Measurements from ENCODE around the gene ZC3HAV1L.
A peak's percentile ranks its signal among the peaks of the same experiment; 100 is the strongest.

ZC3HAV1L gene

DNA sequence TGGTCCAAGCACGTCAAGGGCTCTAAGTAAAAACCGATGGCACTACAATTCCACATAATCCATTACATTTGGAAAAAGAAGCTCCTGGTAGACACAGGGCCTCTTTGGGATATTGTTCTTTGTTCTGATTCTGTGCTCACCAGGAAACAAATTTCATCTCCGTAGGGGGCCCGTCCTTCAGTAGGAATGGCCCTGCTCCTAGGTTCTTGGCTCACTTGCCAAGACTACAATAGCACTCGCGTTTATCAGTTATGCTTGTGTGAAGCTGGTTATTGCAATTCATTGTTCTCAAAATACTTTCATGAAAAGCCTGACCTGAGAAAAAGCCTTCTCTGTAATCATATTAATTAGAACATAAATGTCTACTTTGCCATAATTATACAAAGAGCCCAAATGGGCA, 10.3 kb upstream of the ZC3HAV1L start:
- peaks cover 78% of the 10 kb centered on the region for H3K36me3 Mint-ChIP-seq
- H3K4me1 Mint-ChIP-seq, result peaks cover 83% of the 10 kb centered on the region
- DNase-seq, result no peak
- no peaks in the 10 kb centered on the region for H3K27me3 Mint-ChIP-seq
- peak overlapping the region; percentile 87 for H3K27ac Mint-ChIP-seq
- H3K4me3 Mint-ChIP-seq, result no peak overlapping the region
- no peaks in the 10 kb centered on the region for H3K9me3 Mint-ChIP-seq
- CTCF ChIA-PET, result interaction anchor here (0.6 to 1.7 kb wide), 5 partner anchors 9 to 160 kb away, joined by 3 to 4 read pairs (median 4); no protein-coding TSS in a partner anchor

DNA sequence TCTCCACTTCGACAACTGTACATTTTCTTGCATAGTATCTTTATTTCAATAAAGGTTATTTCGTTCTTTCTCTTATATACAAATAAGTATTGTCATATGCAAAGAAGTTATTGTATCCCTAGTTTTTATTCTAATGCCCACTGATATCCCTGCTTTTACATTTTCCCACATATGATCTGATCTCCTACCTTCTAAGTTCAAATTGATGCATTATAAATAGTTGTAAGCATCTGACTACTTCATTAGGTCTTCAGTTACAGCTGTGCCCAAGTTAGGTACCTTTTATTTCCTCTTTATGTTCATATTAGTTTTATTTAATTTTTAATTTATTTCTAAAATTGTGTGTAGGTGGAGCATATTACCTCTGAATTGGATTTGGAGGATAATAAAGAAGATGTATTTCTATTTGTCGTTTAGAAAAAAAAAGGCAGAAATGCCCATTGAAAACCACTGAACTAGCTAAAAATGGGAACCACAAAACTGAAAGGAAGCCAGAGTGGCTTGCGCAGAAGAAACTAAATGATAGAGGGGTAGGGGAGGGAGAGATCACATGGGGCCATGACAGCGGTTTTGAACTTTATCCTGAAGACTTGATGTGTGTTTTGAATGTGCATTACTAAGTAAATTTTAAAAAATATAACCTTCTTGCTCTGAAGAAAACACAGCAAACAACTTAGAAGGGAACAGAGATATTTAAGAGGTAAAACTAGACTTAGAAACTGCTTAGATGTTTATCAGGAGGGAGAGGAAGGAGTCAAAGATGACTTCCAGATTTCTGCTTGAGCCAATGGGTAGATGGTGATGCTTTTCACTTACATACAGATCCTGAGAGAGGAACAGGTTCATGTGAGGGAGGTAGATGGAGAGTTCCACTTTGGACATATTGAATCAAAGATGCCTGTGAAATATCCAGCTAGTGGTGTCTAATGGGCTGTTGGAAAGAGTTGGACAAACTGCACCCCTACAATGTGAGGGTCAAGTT, 9.3 kb upstream of the ZC3HAV1L start:
- Mint-ChIP-seq H3K4me1 (peaks cover 84% of the 10 kb centered on the region), H3K4me3 (peak overlapping the region; percentile 30), H3K27me3 (no peaks in the 10 kb centered on the region), H3K9me3 (no peaks in the 10 kb centered on the region), H3K36me3 (peaks cover 74% of the 10 kb centered on the region), H3K27ac (peak overlapping the region; percentile 87)
- CTCF ChIA-PET, result interaction anchor here (0.6 to 1.7 kb wide), 4 partner anchors 8 to 159 kb away, joined by 3 to 6 read pairs (median 4); no protein-coding TSS in a partner anchor
- peak; percentile 53 for DNase-seq

DNA sequence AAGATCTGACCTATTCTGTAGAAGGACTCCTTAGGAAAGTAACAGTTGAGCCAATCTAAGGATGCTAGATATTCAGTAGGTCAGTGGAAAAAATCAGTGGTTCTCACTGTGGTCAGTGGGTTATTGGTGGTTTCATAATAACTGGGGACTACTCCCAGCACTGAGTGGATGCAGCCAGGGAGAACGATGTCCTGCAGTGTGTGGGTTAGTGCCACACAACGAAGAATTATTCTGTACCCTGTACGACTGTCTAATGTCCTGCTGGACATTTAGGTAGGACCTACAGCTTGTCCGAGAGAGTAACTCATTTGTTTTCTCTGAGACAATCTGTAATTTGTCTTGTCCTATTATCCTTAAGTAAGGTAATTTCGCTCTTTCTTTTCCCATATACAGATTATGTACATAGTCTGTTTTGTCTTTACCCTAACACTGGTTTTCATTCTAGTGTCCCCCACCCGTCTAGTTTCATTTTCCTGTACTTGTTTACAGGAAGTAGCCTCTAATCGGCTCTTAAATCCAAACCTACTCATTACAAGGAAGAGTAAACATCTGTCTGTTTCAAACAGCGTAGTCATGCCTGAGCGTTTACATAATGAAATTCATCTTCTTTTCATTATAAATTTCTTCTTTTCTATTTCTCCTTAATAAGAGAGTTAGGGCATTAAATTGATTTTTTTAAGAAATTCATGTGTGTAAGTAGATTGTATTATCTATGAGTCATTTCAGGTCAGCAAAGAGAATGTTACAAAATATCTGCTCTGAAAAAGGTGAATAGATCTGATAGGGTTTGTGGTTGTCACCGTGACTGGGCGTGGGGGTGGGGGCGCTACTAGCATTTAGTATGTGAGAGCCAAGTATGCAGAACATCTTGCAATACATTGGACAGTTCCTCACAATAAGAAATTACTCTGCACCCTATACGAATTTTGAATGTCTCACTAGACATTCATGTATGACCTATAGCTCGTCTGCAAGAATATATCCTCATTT, 8.3 kb upstream of the ZC3HAV1L start:
- DNase-seq, result peak; percentile 76
- H3K4me1 Mint-ChIP-seq, result peaks cover 79% of the 10 kb centered on the region
- no peaks in the 10 kb centered on the region for H3K9me3 Mint-ChIP-seq
- peak overlapping the region; percentile 87 for H3K27ac Mint-ChIP-seq
- H3K27me3 Mint-ChIP-seq, result peaks cover 10% of the 10 kb centered on the region
- CTCF ChIA-PET, result interaction anchor here (0.9 to 1.0 kb wide), 2 partner anchors 9 to 158 kb away, joined by 5 to 6 read pairs; no protein-coding TSS in a partner anchor
- H3K4me3 Mint-ChIP-seq, result peak overlapping the region; percentile 30
- peaks cover 66% of the 10 kb centered on the region for H3K36me3 Mint-ChIP-seq

DNA sequence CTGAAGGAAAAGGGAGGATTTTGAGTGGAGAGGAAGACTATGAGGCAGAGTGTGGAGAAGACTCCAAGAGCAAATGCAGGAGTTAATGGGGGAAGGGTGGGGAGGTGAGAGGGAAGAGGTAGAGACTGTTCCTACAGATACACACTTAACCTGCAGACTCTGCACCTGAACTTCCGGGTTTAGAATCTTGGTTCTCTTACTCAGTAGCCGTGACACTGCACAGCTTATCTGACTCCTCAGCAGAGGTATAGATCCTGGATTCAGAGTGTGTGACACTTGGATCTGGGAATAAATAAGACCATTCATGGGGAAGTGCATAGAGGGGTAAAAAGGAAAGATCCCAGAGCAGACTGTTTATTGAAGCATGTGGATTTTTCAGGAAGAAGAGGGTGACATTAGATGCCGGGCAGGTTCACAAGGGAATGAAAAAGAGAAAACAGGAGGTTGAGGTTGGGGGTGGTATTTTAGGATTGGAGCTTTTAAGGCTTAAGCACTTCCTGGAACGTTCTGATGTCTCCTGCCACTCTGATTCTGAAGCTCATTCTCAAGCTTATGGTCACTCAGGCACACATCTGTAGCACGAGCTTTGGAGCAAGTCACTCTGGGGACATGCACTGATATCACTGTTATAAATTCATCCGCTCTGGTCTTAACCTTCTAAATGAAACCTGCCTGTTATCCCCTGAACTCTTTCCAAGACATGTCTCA, 5.7 kb upstream of the ZC3HAV1L start:
- Mint-ChIP-seq H3K4me3 (no peak overlapping the region), H3K36me3 (peaks cover 42% of the 10 kb centered on the region), H3K4me1 (peaks cover 59% of the 10 kb centered on the region), H3K27me3 (peaks cover 21% of the 10 kb centered on the region), H3K27ac (peak overlapping the region; percentile 78), H3K9me3 (no peaks in the 10 kb centered on the region)
- DNase-seq, result no peak
- CTCF ChIA-PET, result interaction anchor here (1.4 kb wide), 1 partner anchor 25 kb away, joined by 3 read pairs; no protein-coding TSS in a partner anchor

DNA sequence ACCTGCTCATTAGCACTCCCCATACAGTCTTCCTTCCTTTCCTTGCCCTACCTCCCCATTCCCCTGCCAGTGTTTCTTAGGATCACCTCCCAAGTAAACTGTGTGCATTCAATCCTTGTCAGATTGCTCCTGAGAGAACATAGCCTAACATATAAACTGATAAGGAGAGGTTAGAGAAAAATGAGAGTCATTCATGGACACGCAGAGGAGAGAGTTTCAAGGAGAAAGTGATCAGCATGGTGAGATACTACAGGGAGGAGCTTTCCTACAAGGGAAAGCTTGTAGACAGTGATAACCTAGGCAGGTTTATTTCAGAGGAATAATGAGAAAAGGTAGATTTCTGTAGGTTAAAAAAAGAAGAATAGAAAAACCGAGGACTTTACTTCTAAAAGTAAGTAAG, 2.8 kb upstream of the ZC3HAV1L start:
- Mint-ChIP-seq H3K4me1 (peaks cover 52% of the 10 kb centered on the region), H3K9me3 (no peaks in the 10 kb centered on the region), H3K27me3 (peaks cover 27% of the 10 kb centered on the region), H3K4me3 (no peak overlapping the region), H3K27ac (no peak overlapping the region), H3K36me3 (peaks cover 19% of the 10 kb centered on the region)
- CTCF ChIA-PET, result no interaction called here
- DNase-seq, result no peak

DNA sequence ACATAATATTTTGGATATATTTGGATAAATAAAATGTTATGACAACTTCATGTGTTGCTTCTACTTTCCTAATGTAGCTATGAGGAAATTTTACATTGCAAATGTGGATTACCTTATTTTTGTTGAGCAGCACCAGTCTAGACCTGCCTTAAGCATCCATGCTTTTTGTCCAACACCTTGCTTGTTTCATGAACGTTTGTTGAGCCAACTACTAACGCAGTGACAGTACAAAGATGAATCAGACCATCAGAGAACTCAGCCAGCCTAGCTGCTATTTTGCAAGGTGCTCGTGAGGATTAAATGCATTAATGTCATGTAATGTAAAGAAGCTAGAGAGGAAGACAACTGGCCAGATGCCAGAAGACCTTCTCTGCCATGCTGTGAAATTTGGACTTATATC, 1.1 kb upstream of the ZC3HAV1L start:
- DNase-seq, result no peak
- CTCF ChIA-PET, result interaction anchor here (0.6 to 2.0 kb wide), 6 partner anchors 9 to 150 kb away, joined by 3 to 8 read pairs (median 3); no protein-coding TSS in a partner anchor
- H3K4me3 Mint-ChIP-seq, result peak overlapping the region; percentile 28
- no peak overlapping the region for H3K27ac Mint-ChIP-seq
- H3K4me1 Mint-ChIP-seq, result peaks cover 46% of the 10 kb centered on the region
- peaks cover 18% of the 10 kb centered on the region for H3K36me3 Mint-ChIP-seq
- no peaks in the 10 kb centered on the region for H3K9me3 Mint-ChIP-seq
- H3K27me3 Mint-ChIP-seq, result peaks cover 27% of the 10 kb centered on the region

DNA sequence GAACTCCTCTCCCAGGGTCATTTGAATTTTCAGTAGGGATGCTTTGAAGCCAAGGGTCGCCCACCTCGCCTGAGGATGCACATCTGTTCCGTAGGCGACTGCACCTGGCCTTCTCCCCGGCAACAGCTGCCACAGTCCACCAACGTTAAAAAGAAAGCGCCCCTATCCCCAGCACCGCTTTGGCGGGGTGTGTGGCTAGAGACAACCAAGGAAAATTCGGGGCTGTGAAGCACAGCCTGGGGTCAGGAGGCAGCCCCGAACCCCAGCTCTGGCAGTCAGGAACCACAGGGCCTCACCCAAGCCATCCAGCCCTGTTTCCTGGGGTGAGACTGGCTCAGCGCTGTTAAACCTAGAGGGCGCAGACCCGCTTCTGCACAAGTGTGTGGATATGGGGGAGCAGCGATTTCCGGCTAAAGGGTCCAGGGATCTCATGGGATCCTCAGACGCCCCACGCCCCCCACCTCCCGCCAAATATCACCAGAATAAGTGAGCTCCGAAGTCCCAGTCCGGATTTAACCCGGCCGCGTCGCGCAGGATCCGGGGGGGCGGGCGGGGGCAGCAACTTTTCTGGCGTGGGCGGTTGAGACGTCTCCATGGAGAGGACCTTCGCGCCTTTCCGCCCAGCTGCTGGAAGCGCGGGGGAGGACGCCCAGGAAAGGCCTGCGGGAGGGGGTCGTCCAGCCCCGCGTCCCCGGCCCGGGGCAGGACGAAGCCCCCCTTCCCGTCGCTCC, 822 bp downstream of the ZC3HAV1L start:
- DNase-seq, result peak; percentile 56
- H3K27ac Mint-ChIP-seq, result peak overlapping the region; percentile 60

DNA sequence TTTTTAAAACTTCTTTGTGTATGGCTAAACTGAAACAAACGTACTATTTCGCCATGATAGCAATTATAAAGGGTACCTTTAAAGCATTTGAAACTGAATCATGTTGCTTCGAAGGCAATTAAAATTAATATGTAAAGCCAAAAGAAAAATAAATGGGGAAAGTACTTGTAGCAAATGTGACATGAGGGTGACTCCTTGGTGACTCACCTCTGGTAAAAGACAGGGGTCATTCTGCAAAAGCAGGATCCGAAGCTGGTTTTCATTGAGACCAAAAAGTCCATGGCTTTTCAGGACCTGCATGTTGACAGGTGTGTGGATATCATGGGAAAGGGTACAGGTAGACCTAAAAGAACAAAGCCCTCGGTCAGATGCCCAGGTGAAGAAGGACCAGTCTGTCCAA, 1.5 kb downstream of the ZC3HAV1L start:
- H3K4me3 Mint-ChIP-seq, result peak overlapping the region; percentile 83
- H3K27ac Mint-ChIP-seq, result no peak overlapping the region
- peaks cover 19% of the 10 kb centered on the region for H3K27me3 Mint-ChIP-seq
- H3K36me3 Mint-ChIP-seq, result peaks cover 23% of the 10 kb centered on the region
- H3K9me3 Mint-ChIP-seq, result no peaks in the 10 kb centered on the region
- peaks cover 31% of the 10 kb centered on the region for H3K4me1 Mint-ChIP-seq
- CTCF ChIA-PET, result interaction anchor here (1.1 to 1.5 kb wide), 3 partner anchors 9 to 17 kb away, joined by 3 to 5 read pairs (median 3); no protein-coding TSS in a partner anchor
- no peak for DNase-seq

More for the DNA sequence above, 822 bp downstream of the ZC3HAV1L start:
- peaks cover 18% of the 10 kb centered on the region for H3K36me3 Mint-ChIP-seq
- peaks cover 35% of the 10 kb centered on the region for H3K4me1 Mint-ChIP-seq
- peak overlapping the region; percentile 83 for H3K4me3 Mint-ChIP-seq
- CTCF ChIA-PET, result interaction anchor here (0.6 to 1.8 kb wide), 6 partner anchors 8 to 93 kb away, joined by 3 to 5 read pairs (median 3); no protein-coding TSS in a partner anchor
- peaks cover 26% of the 10 kb centered on the region for H3K27me3 Mint-ChIP-seq
- H3K9me3 Mint-ChIP-seq, result no peaks in the 10 kb centered on the region

DNA sequence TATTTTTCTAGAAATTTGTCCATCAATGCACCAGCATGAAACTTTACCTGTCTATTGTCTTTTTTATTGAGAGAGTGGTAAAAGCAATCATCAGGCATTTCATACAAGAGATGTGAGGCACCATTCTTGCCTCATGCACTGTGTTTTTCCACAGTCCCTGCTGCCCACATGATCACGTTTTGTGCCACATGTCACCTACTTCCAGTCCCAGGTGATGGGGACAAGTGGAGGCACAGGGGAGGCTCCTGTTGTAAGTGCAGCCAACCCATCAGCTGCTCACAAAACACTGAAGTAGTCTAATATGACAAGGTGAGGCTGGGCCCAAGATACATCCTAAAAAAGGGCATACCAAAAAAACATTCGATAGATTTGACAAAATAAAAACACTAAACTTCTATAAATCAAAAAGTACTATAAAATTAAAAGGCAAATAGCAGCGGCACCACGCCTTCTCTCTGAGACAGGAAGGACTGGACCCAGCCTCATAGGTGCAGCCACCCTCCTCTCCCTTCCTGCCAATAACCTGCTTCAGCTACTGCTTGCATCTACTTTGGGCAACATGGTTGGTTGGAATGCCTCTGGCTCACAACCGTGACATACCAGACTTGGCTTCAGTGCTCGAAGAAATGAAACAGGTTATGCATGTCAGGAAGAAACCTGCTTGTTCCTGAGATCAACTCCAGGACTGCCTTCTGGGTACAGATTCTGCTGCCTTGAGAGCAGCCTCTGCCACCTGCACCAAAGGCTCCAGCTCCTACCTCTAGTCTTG, 2.3 kb downstream of the ZC3HAV1L start:
- CTCF ChIA-PET, result interaction anchor here (1.1 to 1.5 kb wide), 2 partner anchors 10 to 16 kb away, joined by 3 to 5 read pairs; no protein-coding TSS in a partner anchor
- H3K36me3 Mint-ChIP-seq, result peaks cover 28% of the 10 kb centered on the region
- peaks cover 31% of the 10 kb centered on the region for H3K4me1 Mint-ChIP-seq
- no peak overlapping the region for H3K27ac Mint-ChIP-seq
- DNase-seq, result no peak
- peaks cover 14% of the 10 kb centered on the region for H3K27me3 Mint-ChIP-seq
- H3K9me3 Mint-ChIP-seq, result no peaks in the 10 kb centered on the region
- H3K4me3 Mint-ChIP-seq, result peak overlapping the region; percentile 83

DNA sequence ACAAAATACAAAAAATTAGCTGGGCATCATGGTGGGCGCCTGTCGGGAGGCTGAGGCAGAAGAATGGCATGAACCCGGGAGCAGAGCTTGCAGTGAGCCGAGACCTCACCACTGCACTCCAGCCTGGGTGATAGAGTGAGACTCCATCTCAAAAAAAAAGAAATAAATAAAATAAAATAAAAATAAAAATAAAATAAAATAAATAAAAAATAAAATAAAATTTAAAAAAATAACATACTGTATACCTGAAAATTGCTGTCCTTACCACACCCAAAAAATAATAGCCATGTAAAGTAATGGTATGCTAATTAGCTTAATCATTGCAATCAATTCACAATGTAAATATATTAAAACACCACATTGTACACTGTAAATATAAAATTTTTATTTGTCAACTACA, 3.4 kb downstream of the ZC3HAV1L start:
- H3K27me3 Mint-ChIP-seq, result peaks cover 6% of the 10 kb centered on the region
- H3K4me1 Mint-ChIP-seq, result peaks cover 31% of the 10 kb centered on the region
- peaks cover 31% of the 10 kb centered on the region for H3K36me3 Mint-ChIP-seq
- no peak overlapping the region for H3K4me3 Mint-ChIP-seq
- H3K9me3 Mint-ChIP-seq, result no peaks in the 10 kb centered on the region
- no peak overlapping the region for H3K27ac Mint-ChIP-seq
- DNase-seq, result no peak
- CTCF ChIA-PET, result interaction anchor here (0.8 to 2.1 kb wide), 2 partner anchors 118 to 146 kb away, joined by 3 to 4 read pairs; no protein-coding TSS in a partner anchor

DNA sequence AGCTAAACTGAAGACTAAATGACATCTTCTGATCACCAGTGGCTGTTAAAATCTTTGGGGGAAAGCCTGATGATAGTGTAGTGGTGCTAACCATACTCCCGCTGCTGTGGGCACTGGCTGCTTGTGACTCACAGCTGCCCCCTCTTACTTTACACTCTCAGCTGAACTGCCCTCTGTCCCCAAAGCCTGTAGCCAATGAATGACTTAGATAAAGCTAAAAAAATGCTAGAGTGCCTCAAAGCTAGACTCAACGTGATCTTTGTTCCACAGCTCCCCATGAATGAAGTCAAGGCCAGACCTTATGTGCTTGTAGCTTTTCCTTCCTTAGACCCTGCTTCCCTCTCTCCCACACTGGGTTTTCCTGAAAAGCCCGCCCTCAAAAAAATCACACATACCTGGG, 6.5 kb downstream of the ZC3HAV1L start:
- Mint-ChIP-seq H3K4me1 (peaks cover 12% of the 10 kb centered on the region), H3K9me3 (no peaks in the 10 kb centered on the region), H3K27me3 (no peaks in the 10 kb centered on the region), H3K27ac (peak overlapping the region; percentile 53), H3K4me3 (no peak overlapping the region), H3K36me3 (peaks cover 49% of the 10 kb centered on the region)
- DNase-seq, result no peak
- CTCF ChIA-PET, result interaction anchor here (1.9 kb wide), 1 partner anchor 11 kb away, joined by 12 read pairs; no protein-coding TSS in a partner anchor

DNA sequence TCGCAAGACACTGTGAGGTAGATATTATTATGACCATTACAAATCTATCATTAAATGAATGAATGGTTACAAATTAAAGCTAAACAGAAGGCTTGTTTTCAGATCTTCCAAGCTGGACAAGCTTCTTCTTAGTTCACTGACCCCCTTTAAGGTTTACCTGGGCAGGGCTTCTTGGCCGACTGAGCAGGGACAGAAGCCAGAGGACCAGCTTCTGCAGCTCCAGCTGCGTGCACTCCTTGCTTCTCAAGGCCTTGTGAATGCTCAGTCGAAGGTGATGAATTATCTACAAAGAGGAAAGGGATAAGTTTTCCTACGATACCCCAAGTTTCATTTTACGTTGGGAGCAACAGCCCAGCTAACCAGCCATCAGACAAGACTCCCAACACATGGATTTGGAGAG, 9.3 kb downstream of the ZC3HAV1L start:
- CTCF ChIA-PET, result interaction anchor here (0.6 to 1.5 kb wide), 4 partner anchors 9 to 54 kb away, joined by 3 to 7 read pairs (median 3); no protein-coding TSS in a partner anchor
- no peak for DNase-seq
- Mint-ChIP-seq H3K9me3 (no peaks in the 10 kb centered on the region), H3K36me3 (peaks cover 54% of the 10 kb centered on the region), H3K27ac (no peak overlapping the region), H3K27me3 (no peaks in the 10 kb centered on the region), H3K4me1 (no peaks in the 10 kb centered on the region), H3K4me3 (no peak overlapping the region)
